Stimulated activated CD4-positive, alpha-beta T cell treated with anti-CD3 and anti-CD28 coated beads, Interleukin-15, amount 100 ng/mL, for 48 hours (primary cell): Measurements from ENCODE around the gene RRAD.

Source experiments
- DNase-seq, 2 donors: peaks; one replicate each; pipeline ENCODE4 v3.0.0-alpha.2; 2020; ENCODE audit warnings: low read depth in 2 of 2

RRAD gene

DNA sequence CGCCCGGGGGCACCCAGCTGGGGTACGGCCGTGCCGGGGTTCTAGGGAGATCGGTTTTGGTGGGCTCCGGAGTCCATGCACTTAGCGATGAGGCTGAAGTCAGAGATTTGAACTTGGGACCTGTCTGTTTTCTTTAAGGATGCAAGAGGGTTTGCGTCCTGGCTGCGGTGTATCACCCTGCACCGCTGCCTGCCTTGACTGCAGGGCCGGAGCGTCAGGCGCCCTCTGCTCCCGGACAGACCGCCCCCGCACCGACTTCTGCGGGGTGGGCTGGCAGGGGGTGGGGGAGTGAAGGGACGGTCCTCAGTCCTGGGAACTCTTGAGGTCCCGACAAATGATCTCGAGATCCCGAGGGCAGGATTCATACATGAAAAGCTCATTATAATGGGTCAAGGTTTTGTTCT lies 44.3 kb downstream of the RRAD start:
- DNase-seq: no peak

DNA sequence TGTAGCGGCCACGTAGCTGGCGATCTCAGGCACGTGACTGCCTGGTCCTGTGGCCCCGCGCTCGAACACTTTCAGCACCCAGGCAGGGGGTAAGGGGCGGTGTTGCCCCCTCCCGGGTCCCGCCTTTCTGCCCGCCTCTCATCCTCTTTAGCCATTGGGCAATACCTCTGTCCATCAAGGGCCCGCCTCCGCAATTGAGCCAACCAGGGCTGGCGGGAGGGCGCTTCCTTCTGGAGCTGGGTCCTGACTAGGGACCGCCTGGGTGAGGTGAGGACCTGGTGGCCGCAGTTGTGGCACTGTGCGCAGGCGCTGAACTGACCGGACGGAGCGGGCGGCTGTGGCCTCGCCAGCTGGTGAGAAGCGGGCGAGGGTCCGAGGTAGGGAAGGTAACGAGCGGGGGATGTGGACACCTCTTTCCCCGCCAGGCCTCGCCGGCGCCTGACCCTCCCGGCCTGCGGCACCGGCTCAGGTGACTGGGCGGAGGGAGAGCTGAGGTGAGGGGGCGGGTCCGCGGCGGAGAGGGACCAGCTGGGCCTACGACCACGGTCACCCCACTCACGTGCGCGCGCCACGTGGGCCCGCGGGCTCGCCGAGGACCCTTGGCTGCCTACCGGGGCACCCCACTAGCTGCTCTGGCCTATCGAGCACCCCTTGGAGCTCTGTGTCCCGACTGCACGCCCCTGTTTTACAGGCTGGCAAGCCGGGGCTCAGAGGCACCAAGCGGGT lies 44.9 kb downstream of the RRAD start, which contains the start of gene PDP2:
PDP2 (plus strand) TSS at position 228 of the 726 bp plus-strand sequence. CDS start 3,770 bp downstream, outside the sequence.
- DNase-seq: peak; percentile 87 to 91

DNA sequence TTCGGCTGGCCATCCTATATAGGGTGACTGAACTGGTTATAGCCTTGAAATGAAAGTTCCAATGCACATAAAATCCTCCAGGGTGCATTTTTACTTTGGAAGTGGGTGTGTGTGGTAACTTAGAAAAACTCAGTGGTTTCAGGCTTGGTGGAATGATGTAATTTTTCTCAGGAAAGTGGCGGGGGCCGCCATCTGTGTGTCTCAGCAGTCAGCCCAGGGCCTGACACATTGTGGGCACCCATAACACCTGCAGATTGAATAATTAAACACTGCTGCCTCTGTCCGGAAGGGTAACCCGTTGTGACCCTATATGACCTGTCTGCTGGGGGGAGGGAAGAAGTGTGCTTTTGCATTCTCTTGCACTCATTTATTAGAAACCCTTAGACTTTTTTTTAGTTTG lies 47.3 kb downstream of the RRAD start:
- peak; percentile 71 to 73 for DNase-seq

DNA sequence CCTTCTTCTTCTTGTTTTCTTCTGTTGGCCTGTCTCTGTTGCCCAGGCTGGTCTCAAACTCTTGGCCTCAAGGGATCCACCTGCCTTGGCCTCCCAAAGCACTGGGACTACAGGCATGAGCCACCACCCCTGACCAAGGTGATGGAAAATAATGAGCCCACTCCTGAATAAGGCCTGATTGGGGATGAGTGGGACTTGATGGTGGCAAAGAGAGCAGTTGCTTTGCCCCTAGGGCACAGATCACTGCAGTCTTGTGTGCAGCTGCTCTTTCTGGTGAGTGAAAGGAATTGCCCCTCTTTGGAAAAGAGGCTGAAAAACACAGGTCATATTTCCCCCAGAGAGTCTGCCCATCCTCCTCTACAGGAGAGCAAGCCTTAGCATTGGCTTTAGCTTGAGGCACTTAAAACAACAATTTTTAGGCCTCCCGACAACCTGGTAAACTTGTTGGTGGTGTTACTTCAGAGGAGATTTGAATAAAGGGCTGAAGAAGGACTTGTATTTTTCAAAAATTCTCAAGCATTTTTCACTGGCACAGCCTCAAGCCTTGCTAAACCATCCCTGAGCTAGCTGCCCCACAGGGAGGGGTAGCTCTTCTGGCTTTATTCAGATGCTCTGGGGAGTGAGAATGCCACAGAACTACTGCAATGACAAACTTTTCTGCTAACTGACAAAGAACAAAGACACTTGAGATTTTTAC lies 51.1 kb downstream of the RRAD start:
- DNase-seq: no peak

DNA sequence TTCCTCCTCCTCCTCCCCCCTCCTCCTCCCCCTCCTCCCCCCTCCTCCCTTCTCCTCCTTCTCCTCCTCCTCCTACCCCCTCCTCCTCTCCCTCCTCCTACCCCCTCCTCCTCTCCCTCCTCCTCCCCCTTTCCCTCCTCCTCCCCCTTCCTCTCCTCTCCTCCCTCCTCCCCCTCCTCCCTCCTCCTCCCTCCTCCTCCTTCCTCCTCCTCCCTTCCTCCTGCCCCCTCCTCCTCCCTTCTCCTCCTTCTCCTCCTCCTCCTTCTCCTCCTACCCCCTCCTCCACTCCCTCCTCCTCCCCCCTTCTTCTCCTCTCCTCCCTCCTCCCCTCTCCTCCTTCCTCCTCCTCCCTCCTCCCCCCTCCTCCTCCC lies 51.7 kb downstream of the RRAD start:
- DNase-seq: no peak

DNA sequence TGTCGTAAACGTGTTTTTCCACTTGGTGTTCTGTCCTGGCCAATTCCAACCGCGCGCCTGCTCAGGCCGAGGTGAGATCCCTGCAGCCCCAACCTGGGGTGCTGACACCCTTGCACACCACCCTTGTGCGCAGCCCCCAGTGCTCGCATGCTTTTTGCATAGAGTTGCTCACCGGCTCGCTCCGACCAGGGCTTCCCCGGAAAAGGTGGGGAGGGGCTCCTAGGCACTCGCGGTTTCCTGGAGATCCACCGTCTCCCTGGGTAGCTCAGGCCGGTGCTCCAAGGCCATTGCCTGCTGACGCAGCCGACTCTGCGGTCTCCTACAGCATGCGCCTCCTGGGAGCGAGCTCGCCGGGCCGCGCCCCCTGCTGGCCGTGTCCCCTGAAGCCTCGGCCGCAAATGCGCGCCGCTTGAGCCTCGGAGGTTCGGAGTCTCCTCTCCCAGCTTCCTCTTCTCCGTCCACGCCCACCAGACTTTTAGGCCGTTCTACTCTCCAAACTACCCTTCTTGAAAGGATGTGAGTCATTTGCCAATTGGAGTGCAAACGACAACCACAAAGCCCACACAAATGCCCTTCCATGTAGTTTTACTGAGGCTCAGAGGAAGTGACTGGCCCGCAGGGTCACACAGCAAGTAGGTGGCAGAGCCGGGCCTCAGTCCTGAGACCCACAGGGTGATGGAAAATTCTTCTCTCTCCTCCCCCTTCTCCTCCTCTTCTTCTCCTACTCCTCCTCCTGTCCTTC lies 52.2 kb downstream of the RRAD start:
- DNase-seq: peak; percentile 92

DNA sequence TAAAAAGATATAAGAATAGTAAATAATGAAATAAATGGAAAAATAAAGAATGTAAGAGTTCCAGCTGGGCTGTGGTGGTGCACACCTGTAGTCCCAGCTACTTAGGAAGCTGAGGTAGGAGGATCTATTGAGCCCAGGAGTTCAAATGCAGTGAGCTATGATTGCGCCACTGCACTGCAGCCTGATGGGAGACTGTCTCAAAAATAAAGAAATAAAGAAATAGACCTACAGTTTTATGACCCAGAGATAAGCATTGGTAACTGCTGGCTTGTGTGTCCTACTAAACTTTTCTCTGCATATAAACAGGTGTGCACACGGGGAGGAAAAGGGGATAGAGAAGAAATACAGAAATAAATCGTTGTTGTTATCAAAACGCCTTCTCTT lies 52.8 kb downstream of the RRAD start:
- no peak for DNase-seq

DNA sequence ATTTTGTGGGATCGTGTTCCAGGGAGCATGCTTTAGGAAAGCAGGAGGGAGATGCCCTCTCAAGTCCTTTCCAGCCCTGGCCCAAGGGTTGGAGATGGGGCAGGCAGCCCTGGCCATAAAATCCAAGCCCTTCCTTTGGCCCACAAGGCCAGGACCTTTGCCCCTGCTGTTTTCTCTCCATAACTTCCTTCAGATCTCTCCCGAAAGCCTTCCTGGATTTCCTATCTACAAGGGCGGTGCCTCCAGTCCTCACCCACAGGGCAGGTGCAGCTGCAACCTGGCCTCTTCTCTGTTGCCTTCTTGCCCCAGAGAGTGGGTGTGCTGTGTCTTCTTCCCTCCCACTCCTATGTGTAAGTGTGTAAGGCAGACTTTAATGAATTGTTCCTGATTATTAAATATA lies 53.5 kb downstream of the RRAD start:
- no peak for DNase-seq
